Measurements from ENCODE around the gene HOXB8. TPM values are rescaled to one million over a fixed set of nuclear protein-coding genes. Genes with fewer than 3 reads are reported as not detected.

The HOXB8 gene
- total RNA-seq, 2 donors from 2014 or later: not detected

GRCh38 chr17:48644159-48644558, 29.1 kb upstream of the HOXB8 start:
- no peak overlapping the region for H3K27ac ChIP-seq (ENCODE audit: low read depth, low read length)
- DNase-seq: peak; percentile 14
- no peak overlapping the region for H3K4me3 ChIP-seq (ENCODE audit: low read length)
- H3K9me3 ChIP-seq (ENCODE audit: control insufficient read depth, low read length): no peaks in the 10 kb centered on the region
- WGBS, 2 experiments (ENCODE audit: insufficient coverage in 1 of 2, insufficient read length in 1 of 2): 50% methylated on average over 1 of the region's 1 CpG; no CpG with 5 or more reads in 1 of the 2 experiments
- H3K27me3 Mint-ChIP-seq (ENCODE audit: insufficient read depth): peaks cover 100% of the 10 kb centered on the region
- H3K36me3 ChIP-seq (ENCODE audit: control insufficient read depth, insufficient read depth, low read length): no peaks in the 10 kb centered on the region
- TF ChIP-seq CTCF (conservative IDR thresholded peaks at IDR 0.05): no peak
- H3K4me1 ChIP-seq (ENCODE audit: control insufficient read depth, insufficient read depth, low read length): peaks cover 3% of the 10 kb centered on the region
- no peaks in the 10 kb centered on the region for H3K9me3 Mint-ChIP-seq
- H3K9ac ChIP-seq (ENCODE audit: extremely low read depth, low read length, poor library complexity, severe bottlenecking): no peak overlapping the region
- H3K36me3 Mint-ChIP-seq (ENCODE audit: low read depth): no peaks in the 10 kb centered on the region
- peaks cover 4% of the 10 kb centered on the region for H3K4me1 Mint-ChIP-seq
- H3K27ac Mint-ChIP-seq: no peak overlapping the region
- no peak overlapping the region for H3K4me3 Mint-ChIP-seq
- H3K27me3 ChIP-seq (ENCODE audit: control insufficient read depth, insufficient read depth, low read length, poor library complexity, severe bottlenecking): peaks cover 100% of the 10 kb centered on the region

- peaks cover 3% of the 10 kb centered on the region for H3K4me1 ChIP-seq (ENCODE audit: control insufficient read depth, insufficient read depth, low read length)
- Mint-ChIP-seq H3K27me3 (ENCODE audit: insufficient read depth) (peaks cover 100% of the 10 kb centered on the region), H3K4me1 (peaks cover 4% of the 10 kb centered on the region), H3K36me3 (ENCODE audit: low read depth) (no peaks in the 10 kb centered on the region), H3K4me3 (no peak overlapping the region), H3K9me3 (no peaks in the 10 kb centered on the region), H3K27ac (no peak overlapping the region)
- H3K36me3 ChIP-seq (ENCODE audit: control insufficient read depth, insufficient read depth, low read length): no peaks in the 10 kb centered on the region
- H3K9ac ChIP-seq (ENCODE audit: extremely low read depth, low read length, poor library complexity, severe bottlenecking): no peak overlapping the region
- no peak overlapping the region for H3K4me3 ChIP-seq (ENCODE audit: low read length)
- H3K9me3 ChIP-seq (ENCODE audit: control insufficient read depth, low read length): no peaks in the 10 kb centered on the region
- no peak for TF ChIP-seq CTCF (conservative IDR thresholded peaks at IDR 0.05)
- H3K27ac ChIP-seq (ENCODE audit: low read depth, low read length): no peak overlapping the region
- DNase-seq: no peak
- peaks cover 100% of the 10 kb centered on the region for H3K27me3 ChIP-seq (ENCODE audit: control insufficient read depth, insufficient read depth, low read length, poor library complexity, severe bottlenecking)
Measured at GRCh38 chr17:48643697-48644012, 28.6 kb upstream of the HOXB8 start.

GRCh38 chr17:48642843-48643696, 28.0 kb upstream of the HOXB8 start:
- Mint-ChIP-seq H3K27ac (no peak overlapping the region), H3K4me1 (peaks cover 4% of the 10 kb centered on the region), H3K9me3 (no peaks in the 10 kb centered on the region), H3K27me3 (ENCODE audit: insufficient read depth) (peaks cover 100% of the 10 kb centered on the region), H3K4me3 (no peak overlapping the region), H3K36me3 (ENCODE audit: low read depth) (no peaks in the 10 kb centered on the region)
- no peak for TF ChIP-seq CTCF (conservative IDR thresholded peaks at IDR 0.05)
- H3K4me3 ChIP-seq (ENCODE audit: low read length): no peak overlapping the region
- H3K9me3 ChIP-seq (ENCODE audit: control insufficient read depth, low read length): no peaks in the 10 kb centered on the region
- H3K4me1 ChIP-seq (ENCODE audit: control insufficient read depth, insufficient read depth, low read length): peaks cover 3% of the 10 kb centered on the region
- H3K9ac ChIP-seq (ENCODE audit: extremely low read depth, low read length, poor library complexity, severe bottlenecking): no peak overlapping the region
- no peaks in the 10 kb centered on the region for H3K36me3 ChIP-seq (ENCODE audit: control insufficient read depth, insufficient read depth, low read length)
- H3K27me3 ChIP-seq (ENCODE audit: control insufficient read depth, insufficient read depth, low read length, poor library complexity, severe bottlenecking): peaks cover 100% of the 10 kb centered on the region
- 18% methylated on average over 9 to 22 of the region's 23 CpGs for WGBS, 2 experiments (ENCODE audit: insufficient coverage in 1 of 2, insufficient read length in 1 of 2)
- DNase-seq: peak; percentile 49
- H3K27ac ChIP-seq (ENCODE audit: low read depth, low read length): no peak overlapping the region
